HL-60 (cell line): ENCODE data around the gene GRK5.

Experiments used
- GABPA ChIP-seq: IDR thresholded peaks from 2 replicates; pipeline ENCODE4 v1.6.1; 2012; ENCODE audit warnings: low read depth
- POLR2AphosphoS5 ChIP-seq: IDR thresholded peaks from 2 replicates; pipeline ENCODE4 v1.6.1; 2012; ENCODE audit warnings: low read depth
- SPI1 ChIP-seq: IDR thresholded peaks from 2 replicates; pipeline ENCODE4 v1.6.1; 2012; ENCODE audit warnings: low read depth, mild to moderate bottlenecking, borderline replicate concordance
- TF ChIP-seq, protein P1 (sequence below): IDR thresholded peaks from one replicate; pipeline ENCODE4 v1.5.1; 2011; ENCODE audit warnings: low read length, control low read depth, inconsistent platforms; ENCODE audit not compliant: insufficient read depth

DNA sequence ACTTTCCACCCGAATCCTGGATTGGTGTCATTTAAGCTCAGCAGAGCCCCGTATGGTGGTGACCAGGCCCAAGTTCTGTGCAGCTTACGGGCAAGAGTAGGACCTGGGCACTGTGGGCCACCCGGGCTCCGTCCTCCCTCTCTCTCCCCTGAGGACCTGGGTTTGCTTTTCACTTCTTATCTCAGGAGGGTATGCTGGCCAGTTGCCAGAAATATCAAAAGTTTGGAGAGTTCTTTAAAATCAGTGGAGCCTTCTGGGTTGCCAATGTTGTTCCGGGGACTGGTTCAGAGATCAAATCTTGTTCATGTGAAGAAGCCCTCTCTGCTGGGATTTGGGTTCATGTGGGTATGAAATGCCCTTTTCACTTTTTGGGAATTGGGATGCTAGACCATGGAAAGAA is 145.4 kb downstream of the GRK5 start:
- TF ChIP-seq, protein P1, sequence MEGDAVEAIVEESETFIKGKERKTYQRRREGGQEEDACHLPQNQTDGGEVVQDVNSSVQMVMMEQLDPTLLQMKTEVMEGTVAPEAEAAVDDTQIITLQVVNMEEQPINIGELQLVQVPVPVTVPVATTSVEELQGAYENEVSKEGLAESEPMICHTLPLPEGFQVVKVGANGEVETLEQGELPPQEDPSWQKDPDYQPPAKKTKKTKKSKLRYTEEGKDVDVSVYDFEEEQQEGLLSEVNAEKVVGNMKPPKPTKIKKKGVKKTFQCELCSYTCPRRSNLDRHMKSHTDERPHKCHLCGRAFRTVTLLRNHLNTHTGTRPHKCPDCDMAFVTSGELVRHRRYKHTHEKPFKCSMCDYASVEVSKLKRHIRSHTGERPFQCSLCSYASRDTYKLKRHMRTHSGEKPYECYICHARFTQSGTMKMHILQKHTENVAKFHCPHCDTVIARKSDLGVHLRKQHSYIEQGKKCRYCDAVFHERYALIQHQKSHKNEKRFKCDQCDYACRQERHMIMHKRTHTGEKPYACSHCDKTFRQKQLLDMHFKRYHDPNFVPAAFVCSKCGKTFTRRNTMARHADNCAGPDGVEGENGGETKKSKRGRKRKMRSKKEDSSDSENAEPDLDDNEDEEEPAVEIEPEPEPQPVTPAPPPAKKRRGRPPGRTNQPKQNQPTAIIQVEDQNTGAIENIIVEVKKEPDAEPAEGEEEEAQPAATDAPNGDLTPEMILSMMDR, result no peak
- TF ChIP-seq POLR2AphosphoS5 (no peak), GABPA (no peak), SPI1 (no peak)
